K562 (cell line): Measurements from ENCODE around the gene TRMT1L. TPM values are rescaled to one million over a fixed set of nuclear protein-coding genes. Genes with fewer than 3 reads are reported as not detected.

Experiments
- CBX1 ChIP-seq: sonication (generic); IDR thresholded peaks from 2 replicates; pipeline ENCODE4 v1.6.1; 2016; ENCODE audit warnings: antibody characterized with exemption, low read depth, mild to moderate bottlenecking
- CHCHD3 ChIP-seq: fragments of 250-450 bp; sonication (Bioruptor Pico); IDR thresholded peaks from 2 replicates; pipeline ENCODE4 v2.1.2; 2022; ENCODE audit warnings: mild to moderate bottlenecking
- HOMEZ ChIP-seq: fragments of 250-450 bp; sonication (Bioruptor Pico); IDR thresholded peaks from 2 replicates; pipeline ENCODE4 v1.4.0; 2020; ENCODE audit warnings: mild to moderate bottlenecking, moderate library complexity
- JUNB ChIP-seq: fragments of 450-650 bp; formaldehyde crosslinking; conservative IDR thresholded peaks from 2 replicates; pipeline ENCODE4 v1.4.0; 2020; ENCODE audit warnings: mild to moderate bottlenecking
- MXD1 ChIP-seq: fragments of 250-450 bp; sonication (Bioruptor Pico); IDR thresholded peaks from 2 replicates; pipeline ENCODE4 v1.8.0; 2021; ENCODE audit warnings: borderline replicate concordance, mild to moderate bottlenecking, moderate library complexity; ENCODE audit not compliant: poor library complexity, severe bottlenecking
- OTX1 ChIP-seq: fragments of 450-650 bp; formaldehyde crosslinking; IDR thresholded peaks from 2 replicates; pipeline ENCODE4 v1.4.0; 2022; ENCODE audit warnings: mild to moderate bottlenecking
- PHF20 ChIP-seq: fragments of 450-650 bp; IDR thresholded peaks from 2 replicates; pipeline ENCODE4 v1.6.1; 2018; ENCODE audit not compliant: partially characterized antibody
- POLR2G ChIP-seq: fragments of 200-400 bp; formaldehyde crosslinking; IDR thresholded peaks from 2 replicates; pipeline ENCODE4 v1.6.1; 2017; ENCODE audit warnings: low read depth, mild to moderate bottlenecking, antibody characterized with exemption, low read length, moderate library complexity
- PURB ChIP-seq: sonication (generic); formaldehyde crosslinking; IDR thresholded peaks from 2 replicates; pipeline ENCODE4 v1.9.0; 2021; ENCODE audit warnings: low read depth, mild to moderate bottlenecking, missing genetic modification reagents
- SIRT6 ChIP-seq: IDR thresholded peaks from one replicate; pipeline ENCODE4 v1.6.1; 2012; ENCODE audit warnings: low read depth, mild to moderate bottlenecking, control low read depth, inconsistent platforms, low read length, moderate library complexity
- SMAD3 ChIP-seq: fragments of 450-650 bp; formaldehyde crosslinking; conservative IDR thresholded peaks from 2 replicates; pipeline ENCODE4 v1.4.0; 2020; ENCODE audit warnings: mild to moderate bottlenecking
- SUPT5H ChIP-seq: fragments of 450-650 bp; IDR thresholded peaks from 2 replicates; pipeline ENCODE4 v1.6.1; 2016
- TAL1 ChIP-seq: fragments of 450-650 bp; IDR thresholded peaks from 2 replicates; pipeline ENCODE4 v1.6.1; 2016; ENCODE audit warnings: mild to moderate bottlenecking
- TGIF2 ChIP-seq: sonication (generic); formaldehyde crosslinking; IDR thresholded peaks from 2 replicates; pipeline ENCODE4 v1.8.1; 2022; ENCODE audit warnings: mild to moderate bottlenecking, missing genetic modification reagents, moderate library complexity
- ZBTB7A ChIP-seq: IDR thresholded peaks from 2 replicates; pipeline ENCODE4 v1.6.1; 2011; ENCODE audit warnings: low read depth, mild to moderate bottlenecking, low read length, moderate library complexity, borderline replicate concordance; ENCODE audit not compliant: control insufficient read depth
- ZFP91 ChIP-seq: sonication (generic); formaldehyde crosslinking; IDR thresholded peaks from 2 replicates; pipeline ENCODE4 v1.8.0; 2022; ENCODE audit warnings: mild to moderate bottlenecking, missing genetic modification reagents
- ZNF232 ChIP-seq: sonication (generic); formaldehyde crosslinking; IDR thresholded peaks from 2 replicates; pipeline ENCODE4 v1.8.0; 2022; ENCODE audit warnings: mild to moderate bottlenecking, missing genetic modification reagents
- ZNF395 ChIP-seq: fragments of 200-800 bp; sonication (Bioruptor generic); IDR thresholded peaks from 2 replicates; pipeline ENCODE4 v1.6.1; 2017; ENCODE audit warnings: missing genetic modification characterization, missing compliant biosample characterization
- ZNF41 ChIP-seq: fragments of 250-450 bp; sonication (Bioruptor Pico); conservative IDR thresholded peaks from 2 replicates; pipeline ENCODE4 v1.4.0; 2020; ENCODE audit warnings: mild to moderate bottlenecking
- ZNF449 ChIP-seq: fragments of 250-450 bp; sonication (Bioruptor Pico); IDR thresholded peaks from 2 replicates; pipeline ENCODE4 v1.8.0; 2022; ENCODE audit warnings: moderate library complexity, mild to moderate bottlenecking, inconsistent platforms
- ZNF699 ChIP-seq: fragments of 250-450 bp; sonication (Bioruptor Pico); IDR thresholded peaks from 2 replicates; pipeline ENCODE4 v1.8.0; 2021; ENCODE audit warnings: mild to moderate bottlenecking, moderate library complexity; ENCODE audit not compliant: insufficient replicate concordance
- polyA plus RNA-seq, 8 experiments: library from polyadenylated mRNA; depleted of rRNA in 4 of 8; stranded (reverse) in 5 of 8; unstranded in 3 of 8; fragments of >200 nt; fragmentation: Nextera tagmentation in 2 of 8; fragmentation: Illumina TruSeq in 1 of 8; extraction: Ambion mirVana in 2 of 8; extraction: Trizol in 1 of 8; gene quantifications; 2 replicates each; pipeline versions ENCODE4 v1.2.1 to v1.2.3, GENCODE V29; 2011 to 2014; ENCODE audit warnings: inconsistent platforms in 1 of 8, missing spikeins in 1 of 8
- total RNA-seq, 7 experiments: library from RNA; depleted of rRNA in 6 of 7; stranded (reverse); fragments of >200 nt in 6 of 7; fragmentation: Illumina TruSeq in 2 of 7; extraction: Trizol in 2 of 7; gene quantifications; 2 replicates each; pipeline versions ENCODE4 v1.2.1 to v1.2.3, GENCODE V29; 2011 to 2021; ENCODE audit warnings: low replicate concordance in 1 of 7

TRMT1L gene
- total and polyA plus RNA-seq, 9 of the 15 experiments (the other 6 are each of a cell fraction or from before 2014, with no cell fraction given), result 6.4 to 88.9 (median 32.9) TPM

GRCh38 chr1:185157599-185158412 lies 1.1 kb upstream of the TRMT1L start (continued):
- no peak for TF ChIP-seq HOMEZ (CRISPR knock-in tag)
- TF ChIP-seq SMAD3, result no peak
- TF ChIP-seq MXD1, result no peak
- TF ChIP-seq POLR2G, result no peak
- 0 out of 2 replicates have a peak, but pooled peaks have one; percentile 19 for TF ChIP-seq ZNF395 (CRISPR knock-in tag)
- no peak for TF ChIP-seq OTX1
- no peak for TF ChIP-seq ZNF449
- TF ChIP-seq TAL1, result no peak; the same call in 1 of the 2 replicates
- peak; percentile 29 for TF ChIP-seq PHF20
- TF ChIP-seq SIRT6, result no peak
- TF ChIP-seq TGIF2 (CRISPR knock-in tag), result no peak
- TF ChIP-seq PURB (CRISPR knock-in tag), result no peak
- TF ChIP-seq ZNF232 (CRISPR knock-in tag), result no peak
- no peak for TF ChIP-seq ZNF41 (CRISPR knock-in tag)
- TF ChIP-seq ZNF699, result no peak
- no peak for TF ChIP-seq ZFP91 (CRISPR knock-in tag)
- TF ChIP-seq CHCHD3 (CRISPR knock-in tag), result no peak
- TF ChIP-seq CBX1, result no peak
- TF ChIP-seq JUNB, result no peak
- TF ChIP-seq ZBTB7A, result no peak
- peak; percentile 22; the same call in 1 of the 2 replicates for TF ChIP-seq SUPT5H
